PFSK-1 (cell line): Measurements from ENCODE around the gene ZIC5.

ENCODE experiments used
- FOXP2 ChIP-seq: optimal IDR thresholded peaks from 2 replicates; pipeline ENCODE3; 2011; ENCODE audit warnings: borderline replicate concordance, control low read depth, inconsistent platforms; ENCODE audit not compliant: insufficient read depth; ENCODE audit errors: extremely low read length, extremely low read depth
- POLR2AphosphoS5 ChIP-seq: IDR thresholded peaks from 2 replicates; pipeline ENCODE4 v1.6.1; 2012; ENCODE audit warnings: low read depth, mild to moderate bottlenecking, control low read depth, low read length, moderate library complexity
- REST ChIP-seq, 2 experiments: IDR thresholded peaks; 2 replicates each; pipeline versions ENCODE4 v1.6.1 to v1.8.0; 2011 to 2012; ENCODE audit warnings: low read depth in 2 of 2, low read length in 2 of 2, control low read depth in 1 of 2, inconsistent platforms in 1 of 2, mild to moderate bottlenecking in 1 of 2, moderate library complexity in 1 of 2; ENCODE audit not compliant: insufficient read depth in 1 of 2
- SIN3A ChIP-seq: IDR thresholded peaks from 2 replicates; pipeline ENCODE4 v1.6.1; 2012; ENCODE audit warnings: mild to moderate bottlenecking, low read length, moderate library complexity, borderline replicate concordance; ENCODE audit not compliant: insufficient read depth
- TAF1 ChIP-seq: IDR thresholded peaks from 2 replicates; pipeline ENCODE4 v1.6.1; 2012; ENCODE audit warnings: low read length, control low read depth, borderline replicate concordance; ENCODE audit not compliant: insufficient read depth

GRCh38 chr13:99935772-99936171 is 35.8 kb downstream of the ZIC5 start:
- no peak for TF ChIP-seq TAF1
- no peak for TF ChIP-seq POLR2AphosphoS5
- no peak for TF ChIP-seq REST (IDR thresholded peaks at IDR 0.05; ENCODE audit: insufficient read depth in 1 of 2, low read depth in 2 of 2, low read length in 2 of 2)
- TF ChIP-seq SIN3A = no peak
- TF ChIP-seq FOXP2 = no peak
